Epithelial cell of esophagus (primary cell): ENCODE data around the gene SLC2A5.

Experiments used
- DNase-seq: peaks from one replicate; pipeline ENCODE4 v3.0.0; 2010; ENCODE audit warnings: low read depth
- H3K4me3 ChIP-seq: 2 replicates; pipeline ENCODE4 v1.5.1; 2011; ENCODE audit warnings: mild to moderate bottlenecking, low read length, control low read depth
- TF ChIP-seq, protein P1 (sequence below): IDR thresholded peaks from 2 replicates; pipeline ENCODE4 v1.5.1; 2011; ENCODE audit warnings: low read depth, mild to moderate bottlenecking, low read length, control low read depth, inconsistent platforms; ENCODE audit not compliant: insufficient read depth; ENCODE audit errors: missing control alignments

Gene SLC2A5, protein sequence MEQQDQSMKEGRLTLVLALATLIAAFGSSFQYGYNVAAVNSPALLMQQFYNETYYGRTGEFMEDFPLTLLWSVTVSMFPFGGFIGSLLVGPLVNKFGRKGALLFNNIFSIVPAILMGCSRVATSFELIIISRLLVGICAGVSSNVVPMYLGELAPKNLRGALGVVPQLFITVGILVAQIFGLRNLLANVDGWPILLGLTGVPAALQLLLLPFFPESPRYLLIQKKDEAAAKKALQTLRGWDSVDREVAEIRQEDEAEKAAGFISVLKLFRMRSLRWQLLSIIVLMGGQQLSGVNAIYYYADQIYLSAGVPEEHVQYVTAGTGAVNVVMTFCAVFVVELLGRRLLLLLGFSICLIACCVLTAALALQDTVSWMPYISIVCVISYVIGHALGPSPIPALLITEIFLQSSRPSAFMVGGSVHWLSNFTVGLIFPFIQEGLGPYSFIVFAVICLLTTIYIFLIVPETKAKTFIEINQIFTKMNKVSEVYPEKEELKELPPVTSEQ

DNA sequence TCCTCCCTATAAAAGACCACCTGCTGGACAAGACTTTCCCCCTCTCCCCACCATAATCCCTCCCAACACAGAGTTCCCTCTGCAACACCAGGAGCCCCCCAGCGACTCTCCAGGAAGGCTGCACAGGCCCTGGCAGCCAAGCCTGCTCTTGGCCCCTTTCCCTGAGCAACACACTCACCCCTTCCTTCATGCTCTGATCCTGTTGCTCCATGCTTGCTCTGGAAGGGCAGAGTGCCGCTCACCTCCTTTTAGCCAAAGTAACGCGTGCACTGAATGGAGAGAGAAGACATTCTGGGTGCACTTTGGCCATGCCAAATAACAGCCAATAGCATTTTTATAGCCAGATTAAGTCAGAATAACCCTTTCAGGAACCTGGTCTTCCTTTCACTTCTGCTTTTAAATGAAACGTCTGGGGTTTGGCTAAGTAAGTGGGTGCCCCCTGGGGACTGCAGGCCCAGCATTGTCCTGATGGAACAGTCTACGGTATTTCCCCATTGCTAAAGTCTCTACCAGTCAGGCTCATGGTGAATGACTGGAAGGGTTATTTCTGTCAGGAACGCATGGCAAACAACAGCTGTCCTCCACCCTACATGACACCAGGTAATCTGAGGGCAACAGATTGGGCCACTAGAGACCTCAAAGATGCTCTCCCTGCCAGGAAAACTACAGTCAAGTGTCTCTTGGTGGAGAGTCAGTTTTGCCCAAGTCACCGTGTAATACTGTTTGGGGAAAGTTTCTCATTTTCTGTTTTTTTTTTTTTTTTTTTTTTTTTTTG lies at the start of gene SLC2A5:
TSS of gene SLC2A5 (minus strand) at position 310 of the 775 bp plus-strand sequence. CDS start at position 211, 99 bp downstream.
- TF ChIP-seq, protein P1, sequence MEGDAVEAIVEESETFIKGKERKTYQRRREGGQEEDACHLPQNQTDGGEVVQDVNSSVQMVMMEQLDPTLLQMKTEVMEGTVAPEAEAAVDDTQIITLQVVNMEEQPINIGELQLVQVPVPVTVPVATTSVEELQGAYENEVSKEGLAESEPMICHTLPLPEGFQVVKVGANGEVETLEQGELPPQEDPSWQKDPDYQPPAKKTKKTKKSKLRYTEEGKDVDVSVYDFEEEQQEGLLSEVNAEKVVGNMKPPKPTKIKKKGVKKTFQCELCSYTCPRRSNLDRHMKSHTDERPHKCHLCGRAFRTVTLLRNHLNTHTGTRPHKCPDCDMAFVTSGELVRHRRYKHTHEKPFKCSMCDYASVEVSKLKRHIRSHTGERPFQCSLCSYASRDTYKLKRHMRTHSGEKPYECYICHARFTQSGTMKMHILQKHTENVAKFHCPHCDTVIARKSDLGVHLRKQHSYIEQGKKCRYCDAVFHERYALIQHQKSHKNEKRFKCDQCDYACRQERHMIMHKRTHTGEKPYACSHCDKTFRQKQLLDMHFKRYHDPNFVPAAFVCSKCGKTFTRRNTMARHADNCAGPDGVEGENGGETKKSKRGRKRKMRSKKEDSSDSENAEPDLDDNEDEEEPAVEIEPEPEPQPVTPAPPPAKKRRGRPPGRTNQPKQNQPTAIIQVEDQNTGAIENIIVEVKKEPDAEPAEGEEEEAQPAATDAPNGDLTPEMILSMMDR: no peak
- H3K4me3 ChIP-seq: no peak within 1 kb of the TSS
- DNase-seq: peak; percentile 26

DNA sequence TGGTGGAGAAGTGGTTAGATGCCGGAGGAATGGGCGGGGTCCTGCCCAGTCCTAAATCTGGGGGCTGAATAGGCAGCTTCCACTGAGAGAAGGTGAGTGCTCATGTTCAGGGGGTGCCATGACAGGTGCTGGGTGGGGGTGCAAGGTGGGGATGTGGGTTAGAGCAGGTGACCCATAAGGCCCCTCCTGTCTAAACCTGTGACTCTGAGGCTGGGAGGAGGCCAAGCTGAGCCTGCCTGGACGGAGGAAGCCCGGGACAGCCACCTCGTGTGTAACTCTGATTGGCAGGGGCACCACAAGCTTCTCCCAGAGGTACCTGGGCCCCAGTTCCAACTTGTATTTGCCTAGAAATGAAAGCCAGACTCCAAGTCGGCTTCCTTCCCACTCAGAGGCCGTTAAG lies 48.8 kb upstream of the SLC2A5 start:
- DNase-seq: no peak
- H3K4me3 ChIP-seq: no peak overlapping the region
- TF ChIP-seq, protein P1: no peak

DNA sequence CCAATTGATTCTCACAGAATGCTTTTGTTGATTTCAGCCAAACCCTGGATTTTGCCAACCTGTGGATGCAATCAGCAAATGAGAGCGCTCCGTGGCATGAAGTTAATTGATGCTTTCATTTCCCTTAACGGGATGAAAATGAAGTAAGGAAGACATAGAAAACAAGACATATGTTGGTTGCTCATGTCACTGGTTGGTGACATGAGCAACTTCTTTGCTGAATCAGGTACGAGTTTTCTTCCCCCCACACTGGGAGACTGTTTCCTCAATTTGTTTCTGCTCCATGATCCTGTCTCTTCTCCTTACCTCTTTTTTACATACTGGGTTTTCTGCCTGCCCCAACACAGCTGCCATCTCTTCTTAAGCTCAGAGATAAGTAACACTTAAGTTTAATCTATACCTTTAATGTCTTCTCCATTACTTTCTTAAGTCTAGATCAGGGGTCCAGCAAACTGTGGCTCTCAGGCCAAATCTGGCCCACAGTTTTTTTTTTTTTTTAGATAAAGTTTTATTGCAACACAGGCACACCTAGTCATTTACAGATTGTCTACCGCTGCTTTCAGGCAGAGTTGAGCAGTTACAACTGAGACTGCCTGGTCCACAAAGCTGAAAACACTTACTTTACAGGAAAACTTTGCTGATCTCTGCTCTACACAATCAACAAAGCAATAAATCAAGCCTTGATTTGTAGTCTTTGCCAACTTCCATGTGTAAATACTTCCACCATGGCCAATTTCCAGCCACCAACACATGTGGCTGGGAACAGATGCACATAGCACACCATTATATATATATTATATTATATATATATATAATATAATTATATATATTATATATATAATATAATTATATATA lies 46.1 kb upstream of the SLC2A5 start:
- no peak overlapping the region for H3K4me3 ChIP-seq
- peak; percentile 17 for DNase-seq
- TF ChIP-seq, protein P1: no peak

DNA sequence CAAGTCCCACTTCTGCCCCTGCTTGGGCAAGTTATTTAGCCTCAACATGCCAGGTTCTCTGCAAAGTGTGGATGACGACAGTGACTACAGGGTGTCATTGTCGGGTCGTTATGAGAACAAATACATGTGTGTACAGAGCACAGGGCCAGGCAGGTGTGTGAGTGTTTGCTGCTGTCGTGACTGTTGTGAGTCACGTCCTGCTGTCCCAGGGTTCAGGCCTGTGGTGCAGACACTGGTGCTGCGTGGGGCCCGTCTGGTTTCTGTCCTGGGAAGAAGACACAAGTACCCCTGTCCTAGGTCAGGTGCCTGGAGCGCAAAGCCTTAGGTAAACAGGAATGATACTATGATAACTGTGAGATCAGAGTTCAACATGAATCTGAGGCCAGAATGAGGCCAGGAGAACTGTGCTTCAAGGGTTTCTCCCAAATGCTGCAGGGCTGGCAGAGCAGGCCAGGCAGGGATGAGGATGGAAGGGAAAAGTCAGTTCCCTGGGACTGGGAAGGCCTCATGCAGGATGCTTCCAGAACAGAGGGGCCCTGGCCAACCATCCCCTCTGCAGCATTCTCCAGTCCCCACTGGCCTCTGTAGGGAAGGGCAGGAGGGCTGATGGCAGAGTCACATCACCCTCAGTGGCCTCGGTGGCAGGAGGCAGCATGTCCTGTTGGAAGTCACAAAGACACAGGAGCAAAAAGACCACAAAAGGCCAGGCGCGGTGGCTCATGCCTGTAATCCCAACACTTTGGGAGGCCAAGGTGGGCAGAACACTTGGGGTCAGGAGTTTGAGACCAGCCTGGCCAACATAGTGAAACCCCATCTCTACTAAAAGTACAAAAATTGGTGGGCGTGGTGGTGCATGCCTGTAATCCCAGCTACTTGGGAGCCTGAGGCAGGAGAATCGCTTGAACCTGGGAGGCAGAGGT lies 43.8 kb upstream of the SLC2A5 start:
- peak; percentile 75 for DNase-seq
- TF ChIP-seq, protein P1: no peak
- no peak overlapping the region for H3K4me3 ChIP-seq

DNA sequence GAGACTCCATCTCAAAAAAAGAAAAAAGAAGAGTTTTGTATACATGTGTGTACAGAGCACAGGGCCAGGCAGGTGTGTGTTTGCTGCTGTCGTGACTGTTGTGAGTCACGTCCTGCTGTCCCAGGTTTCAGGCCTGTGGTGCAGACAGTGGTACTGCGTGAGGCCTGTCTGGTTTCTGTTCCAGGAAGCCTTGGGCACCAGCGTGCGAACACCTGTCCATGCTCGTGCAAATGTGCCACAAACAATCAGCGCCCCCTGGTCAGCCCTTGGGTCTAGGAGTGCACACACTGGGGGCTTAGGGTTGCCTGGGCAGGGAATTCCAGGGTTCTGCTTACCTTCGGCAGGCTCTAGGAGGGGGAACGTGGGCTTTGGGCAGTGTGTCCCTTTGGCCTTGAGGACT lies 42.5 kb upstream of the SLC2A5 start:
- peak; percentile 79 for DNase-seq
- TF ChIP-seq, protein P1: no peak
- no peak overlapping the region for H3K4me3 ChIP-seq

DNA sequence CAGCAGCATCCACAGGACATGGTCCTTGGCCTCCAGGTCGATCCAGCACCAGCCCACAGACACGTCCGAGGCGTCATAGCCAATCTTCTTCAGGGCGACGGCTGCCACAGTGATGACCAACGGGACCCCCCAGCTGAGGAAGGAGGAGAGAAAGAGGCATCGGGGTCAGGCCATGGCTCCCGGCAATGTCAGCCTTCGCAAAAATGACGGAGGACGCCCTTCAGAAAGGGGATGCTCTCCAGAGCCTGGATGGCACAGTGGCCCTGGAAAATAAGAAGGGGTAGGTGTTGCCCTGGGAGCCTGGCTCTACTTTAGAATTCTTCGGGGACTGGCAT lies 41.9 kb upstream of the SLC2A5 start:
- DNase-seq: no peak
- TF ChIP-seq, protein P1: no peak
- no peak overlapping the region for H3K4me3 ChIP-seq
